ENCODE results near the gene PDE1C.

- TF ChIP-seq, protein P1, sequence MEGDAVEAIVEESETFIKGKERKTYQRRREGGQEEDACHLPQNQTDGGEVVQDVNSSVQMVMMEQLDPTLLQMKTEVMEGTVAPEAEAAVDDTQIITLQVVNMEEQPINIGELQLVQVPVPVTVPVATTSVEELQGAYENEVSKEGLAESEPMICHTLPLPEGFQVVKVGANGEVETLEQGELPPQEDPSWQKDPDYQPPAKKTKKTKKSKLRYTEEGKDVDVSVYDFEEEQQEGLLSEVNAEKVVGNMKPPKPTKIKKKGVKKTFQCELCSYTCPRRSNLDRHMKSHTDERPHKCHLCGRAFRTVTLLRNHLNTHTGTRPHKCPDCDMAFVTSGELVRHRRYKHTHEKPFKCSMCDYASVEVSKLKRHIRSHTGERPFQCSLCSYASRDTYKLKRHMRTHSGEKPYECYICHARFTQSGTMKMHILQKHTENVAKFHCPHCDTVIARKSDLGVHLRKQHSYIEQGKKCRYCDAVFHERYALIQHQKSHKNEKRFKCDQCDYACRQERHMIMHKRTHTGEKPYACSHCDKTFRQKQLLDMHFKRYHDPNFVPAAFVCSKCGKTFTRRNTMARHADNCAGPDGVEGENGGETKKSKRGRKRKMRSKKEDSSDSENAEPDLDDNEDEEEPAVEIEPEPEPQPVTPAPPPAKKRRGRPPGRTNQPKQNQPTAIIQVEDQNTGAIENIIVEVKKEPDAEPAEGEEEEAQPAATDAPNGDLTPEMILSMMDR (conservative IDR thresholded peaks at IDR 0.05; ENCODE audit: low read depth, low read length): no peak
- TF ChIP-seq POLR2A (IDR thresholded peaks at IDR 0.05; ENCODE audit: low read depth, low read length): no peak
These were observed 367.9 kb downstream of the PDE1C start for GRCh38 chr7:31702354-31702753.

Data from IMR-90 (cell line).